HCT116 (cell line): ENCODE data around the gene SLC7A8. TPM values are rescaled to one million over a fixed set of nuclear protein-coding genes. Genes with fewer than 3 reads are reported as not detected.

Source experiments
- ATAC-seq: fragments of 200-7000 bp; cut with Tn5 transposase; 2 replicates; pipeline ENCODE4 v1.9.1; 2020; ENCODE audit warnings: mild to moderate bottlenecking, moderate library complexity
- BruUV-seq: library from RNA; stranded (reverse); fragments of 400-500 nt; replicated peaks from 2 replicates; lab custom pipeline; 2021; lab: Mats Ljungman, UMichigan
- CTCF ChIA-PET: fragments of 300-600 bp; sonication (Branson Sonifier 250); formaldehyde crosslinking; loops from one replicate; lab custom pipeline; 2021; ENCODE audit warnings: antibody characterized with exemption; lab: Charles Lee
- POLR2A ChIA-PET: fragments of 300-600, 350-600 bp; sonication (Branson Sonifier 250); formaldehyde crosslinking; loops from one replicate; lab custom pipeline; 2021; ENCODE audit warnings: antibody characterized with exemption; lab: Charles Lee
- RAD21 ChIA-PET, 2 experiments: fragments of 300-600 bp; sonication (Branson Sonifier 250); formaldehyde crosslinking; loops; one replicate each; lab custom pipeline; 2023; ENCODE audit warnings: low total read pairs in 2 of 2; ENCODE audit not compliant: uncharacterized antibody in 2 of 2, unreplicated experiment in 2 of 2, low non-redundant PET in 1 of 2; lab: Charles Lee
- DNase-seq: peaks from one replicate; pipeline ENCODE4 v3.0.0-alpha.2; 2010; ENCODE audit warnings: low read depth, low spot score
- H2AFZ ChIP-seq: fragments of 200-600 bp; shearing (Covaris generic), sonication (generic); 2 replicates; pipeline ENCODE4 v1.6.1; 2017; ENCODE audit warnings: low read depth, mixed run types, mixed read lengths, antibody characterized with exemption, low read length; ENCODE audit not compliant: poor library complexity, severe bottlenecking
- H3K27ac ChIP-seq: 2 replicates; pipeline ENCODE4 v1.5.1; 2012; ENCODE audit warnings: low read depth, low read length
- H3K27me3 ChIP-seq: fragments of 200-600 bp; sonication (generic); 2 replicates; pipeline ENCODE4 v1.6.1; 2016; ENCODE audit warnings: mixed run types, low read length, mixed read lengths; ENCODE audit not compliant: insufficient read depth
- H3K36me3 ChIP-seq, 2 experiments: fragments of 200-500 bp in 1 of 2; fragments of 200-600 bp in 1 of 2; sonication (Bioruptor generic) in 1 of 2; sonication (generic) in 1 of 2; 2 replicates each; pipeline versions ENCODE4 v1.5.1 to v1.6.1; 2014 to 2016; ENCODE audit warnings: low read length in 2 of 2, inconsistent platforms in 1 of 2, mixed read lengths in 1 of 2, mixed run types in 1 of 2; ENCODE audit not compliant: insufficient read depth in 2 of 2, control insufficient read depth in 1 of 2
- H3K4me1 ChIP-seq, 2 experiments: fragments of 200-600 bp in 1 of 2; sonication (generic) in 1 of 2; 2 replicates each; pipeline versions ENCODE4 v1.5.1 to v1.6.1; 2012 to 2017; ENCODE audit warnings: low read length in 2 of 2, inconsistent platforms in 1 of 2, mild to moderate bottlenecking in 1 of 2, mixed read lengths in 1 of 2, mixed run types in 1 of 2, moderate library complexity in 1 of 2; ENCODE audit not compliant: insufficient read depth in 2 of 2, control insufficient read depth in 1 of 2
- H3K4me2 ChIP-seq: fragments of 200-600 bp; sonication (generic); 2 replicates; pipeline ENCODE4 v1.6.1; 2017; ENCODE audit warnings: mixed run types, low read length, mixed read lengths
- H3K4me3 ChIP-seq, 2 experiments: fragments of 200-600 bp in 1 of 2; sonication (generic) in 1 of 2; replicated peaks in 1 of 2; 2 replicates each; pipeline ENCODE4 v1.5.1; 2011 to 2016; ENCODE audit warnings: low read length in 2 of 2, control low read depth in 1 of 2, low read depth in 1 of 2, mild to moderate bottlenecking in 1 of 2, mixed read lengths in 1 of 2, mixed run types in 1 of 2
- H3K79me2 ChIP-seq: fragments of 200-600 bp; sonication (generic); 2 replicates; pipeline ENCODE4 v1.6.1; 2017; ENCODE audit warnings: mild to moderate bottlenecking, mixed run types, low read length, moderate library complexity, mixed read lengths; ENCODE audit not compliant: insufficient read depth
- H3K9ac ChIP-seq: fragments of 200-600 bp; sonication (generic); 2 replicates; pipeline ENCODE4 v1.6.1; 2016; ENCODE audit warnings: low read length, mixed read lengths
- H3K9me2 ChIP-seq: fragments of 200-600 bp; sonication (generic), shearing (Covaris generic); 2 replicates; pipeline ENCODE4 v1.6.1; 2017; ENCODE audit warnings: mixed run types, mild to moderate bottlenecking, moderate library complexity; ENCODE audit not compliant: insufficient read depth
- H3K9me3 ChIP-seq, 2 experiments: fragments of 200-500 bp in 1 of 2; fragments of 200-600 bp in 1 of 2; sonication (Bioruptor generic) in 1 of 2; sonication (generic) in 1 of 2; 2 replicates each; pipeline ENCODE4 v1.6.1; 2014 to 2017; ENCODE audit warnings: low read length in 2 of 2, mixed read lengths in 2 of 2, inconsistent platforms in 1 of 2, low read depth in 1 of 2, mild to moderate bottlenecking in 1 of 2, mixed run types in 1 of 2, moderate library complexity in 1 of 2; ENCODE audit not compliant: control insufficient read depth in 1 of 2, insufficient read depth in 1 of 2
- H4K20me1 ChIP-seq: fragments of 200-600 bp; sonication (generic), shearing (Covaris generic); 2 replicates; pipeline ENCODE4 v1.6.1; 2017; ENCODE audit warnings: mixed run types, mild to moderate bottlenecking, moderate library complexity; ENCODE audit not compliant: insufficient read depth
- ATF3 ChIP-seq: IDR thresholded peaks from 2 replicates; pipeline ENCODE4 v1.6.1; 2012
- CBX3 ChIP-seq: IDR thresholded peaks from 2 replicates; pipeline ENCODE4 v1.6.1; 2012; ENCODE audit warnings: low read depth
- CEBPB ChIP-seq: IDR thresholded peaks from 2 replicates; pipeline ENCODE4 v1.6.1; 2012; ENCODE audit warnings: low read depth
- CTCF ChIP-seq, 3 experiments: fragments of 200-600 bp in 1 of 3; sonication (generic) in 1 of 3; IDR thresholded peaks in 2 of 3; conservative IDR thresholded peaks in 1 of 3; 2 replicates each; pipeline ENCODE4 v1.5.1; 2012 to 2017; ENCODE audit warnings: low read depth in 2 of 3, low read length in 2 of 3, antibody characterized with exemption in 1 of 3, borderline replicate concordance in 1 of 3, control low read depth in 1 of 3, mild to moderate bottlenecking in 1 of 3, mixed read lengths in 1 of 3, mixed run types in 1 of 3, moderate library complexity in 1 of 3; ENCODE audit not compliant: insufficient read depth in 1 of 3
- EGR1 ChIP-seq: IDR thresholded peaks from 2 replicates; pipeline ENCODE4 v1.6.1; 2012; ENCODE audit warnings: low read depth
- ELF1 ChIP-seq: IDR thresholded peaks from 2 replicates; pipeline ENCODE4 v1.6.1; 2012; ENCODE audit warnings: low read depth, borderline replicate concordance
- EZH2phosphoT487 ChIP-seq: fragments of 200-600 bp; IDR thresholded peaks from 2 replicates; pipeline ENCODE4 v1.6.1; 2018; ENCODE audit warnings: antibody characterized with exemption, borderline replicate concordance
- FOSL1 ChIP-seq: IDR thresholded peaks from 2 replicates; pipeline ENCODE4 v1.6.1; 2012; ENCODE audit warnings: low read depth
- JUND ChIP-seq: IDR thresholded peaks from 2 replicates; pipeline ENCODE4 v1.6.1; 2012
- MAX ChIP-seq: IDR thresholded peaks from 2 replicates; pipeline ENCODE4 v1.6.1; 2012
- RAD21 ChIP-seq: IDR thresholded peaks from 2 replicates; pipeline ENCODE4 v1.6.1; 2012; ENCODE audit warnings: low read depth, mild to moderate bottlenecking
- SRF ChIP-seq: IDR thresholded peaks from 2 replicates; pipeline ENCODE4 v1.6.1; 2012; ENCODE audit warnings: low read depth
- ZFX ChIP-seq: fragments of 450-650 bp; IDR thresholded peaks from 2 replicates; pipeline ENCODE4 v1.6.1; 2017
- ZNF274 ChIP-seq: fragments of 200-500 bp; sonication (Bioruptor generic); IDR thresholded peaks from 2 replicates; pipeline ENCODE4 v1.6.1; 2014; ENCODE audit warnings: mild to moderate bottlenecking, low read depth, low read length, inconsistent platforms
- intact Hi-C: fragments of 100-400 bp; cut with micrococcal nuclease; formaldehyde crosslinking; loops from 2 replicates; pipeline ENCODE4 v1.10.0; 2022
- total RNA-seq: library from RNA; stranded (reverse); gene quantifications from one replicate; pipeline ENCODE4 v1.2.1, GENCODE V29; 2021; ENCODE audit not compliant: unreplicated experiment

SLC7A8 gene
- total RNA-seq, 1 experiment from 2014 or later: 5.3 TPM

GRCh38 chr14:23171222-23171975, 12.1 kb downstream of the SLC7A8 start:
- ChIA-PET RAD21 (no interaction called here), POLR2A (interaction anchor here (1.0 kb wide), 1 partner anchor 11 kb away, joined by 5 read pairs; no protein-coding TSS in a partner anchor), CTCF (no interaction called here)
- H3K4me1 ChIP-seq: no peaks in the 10 kb centered on the region
- BruUV-seq: no TSS peak
- no peaks in the 10 kb centered on the region for H3K79me2 ChIP-seq
- no peaks in the 10 kb centered on the region for H3K9me3 ChIP-seq
- H2AFZ ChIP-seq: no peak overlapping the region
- TF ChIP-seq JUND (no peak), RAD21 (no peak), ATF3 (no peak), ZNF274 (no peak)
- H3K4me2 ChIP-seq: no peak overlapping the region
- H3K9me2 ChIP-seq: no peaks in the 10 kb centered on the region
- DNase-seq (no peak), ATAC-seq (no peak)
- no peaks in the 10 kb centered on the region for H3K36me3 ChIP-seq
- intact Hi-C loops: no loop called here
- H3K4me3 ChIP-seq: no peak overlapping the region
- H3K27me3 ChIP-seq: no peaks in the 10 kb centered on the region
- H3K9ac ChIP-seq: no peak overlapping the region
- no peak overlapping the region for H3K27ac ChIP-seq
- H4K20me1 ChIP-seq: no peaks in the 10 kb centered on the region

- H3K4me2 ChIP-seq: no peak overlapping the region
- H2AFZ ChIP-seq: no peak overlapping the region
- no peaks in the 10 kb centered on the region for H3K9me3 ChIP-seq
- RAD21 ChIA-PET: no interaction called here
- H3K36me3 ChIP-seq: no peaks in the 10 kb centered on the region
- H3K9ac ChIP-seq: no peak overlapping the region
- no peaks in the 10 kb centered on the region for H3K27me3 ChIP-seq
- H4K20me1 ChIP-seq: no peaks in the 10 kb centered on the region
- no peaks in the 10 kb centered on the region for H3K9me2 ChIP-seq
- no peak overlapping the region for H3K27ac ChIP-seq
- no peak for DNase-seq
- intact Hi-C loops: no loop called here
- TF ChIP-seq CEBPB (no peak), FOSL1 (no peak), CBX3 (no peak), EGR1 (no peak), MAX (no peak), JUND (no peak), CTCF (IDR thresholded peaks at IDR 0.05 in 2 of 3, conservative IDR thresholded peaks at IDR 0.05 in 1 of 3; ENCODE audit: borderline replicate concordance in 1 of 3, insufficient read depth in 1 of 3, low read depth in 2 of 3, low read length in 2 of 3) (no peak), SRF (no peak), ELF1 (no peak), EZH2phosphoT487 (no peak), ZFX (no peak)
- H3K4me3 ChIP-seq: no peak overlapping the region
- no peaks in the 10 kb centered on the region for H3K4me1 ChIP-seq
- ATAC-seq: no peak
- CTCF ChIA-PET: no interaction called here
- POLR2A ChIA-PET: no interaction called here
- no TSS peak for BruUV-seq
- H3K79me2 ChIP-seq: no peaks in the 10 kb centered on the region
Measured at GRCh38 chr14:23169622-23170021, 13.8 kb downstream of the SLC7A8 start.
